Testis (tissue), 2 donors: ENCODE results near the gene SLC22A23.

Experiments
- POLR2A ChIP-seq: fragments of 450-650 bp; IDR thresholded peaks from one replicate; pipeline ENCODE4 v1.6.1; 2017; ENCODE audit warnings: antibody characterized with exemption, mild to moderate bottlenecking, moderate library complexity
- TF ChIP-seq, protein P1 (sequence below), 3 experiments: fragments of 450-650 bp in 2 of 3; fragments of 200-600 bp in 1 of 3; sonication (generic) in 1 of 3; IDR thresholded peaks; one replicate each; pipeline ENCODE4 v1.5.1; 2016 to 2019; ENCODE audit warnings: antibody characterized with exemption in 3 of 3, mild to moderate bottlenecking in 2 of 3, moderate library complexity in 1 of 3

DNA sequence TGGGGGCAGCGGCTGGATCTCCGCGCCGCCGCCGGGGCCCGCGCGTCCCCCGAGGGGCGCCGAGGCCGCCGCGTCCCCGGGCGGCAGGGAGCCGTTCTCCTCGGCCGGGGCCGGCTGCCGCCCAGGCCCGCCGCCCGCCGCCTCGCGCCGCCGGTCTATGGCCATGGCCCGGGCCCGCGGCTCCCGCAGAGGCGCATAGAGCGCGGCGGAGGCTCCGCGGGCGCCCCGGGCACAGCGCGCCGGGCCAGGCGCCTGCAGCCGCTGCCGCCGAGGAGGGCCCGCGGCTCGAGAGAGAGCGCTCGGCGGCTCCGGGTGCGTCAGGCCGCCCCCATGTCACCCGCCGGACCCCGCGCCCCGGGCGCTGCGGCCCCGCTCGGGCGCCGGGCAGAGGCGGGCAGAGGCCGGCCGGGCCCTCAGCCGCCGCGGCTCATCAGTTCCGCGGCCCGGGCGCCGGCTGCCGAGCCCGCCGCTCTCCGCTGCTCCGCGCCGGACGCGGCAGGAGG is 404 bp downstream of the SLC22A23 start:
- TF ChIP-seq POLR2A, result no peak
- TF ChIP-seq, protein P1, sequence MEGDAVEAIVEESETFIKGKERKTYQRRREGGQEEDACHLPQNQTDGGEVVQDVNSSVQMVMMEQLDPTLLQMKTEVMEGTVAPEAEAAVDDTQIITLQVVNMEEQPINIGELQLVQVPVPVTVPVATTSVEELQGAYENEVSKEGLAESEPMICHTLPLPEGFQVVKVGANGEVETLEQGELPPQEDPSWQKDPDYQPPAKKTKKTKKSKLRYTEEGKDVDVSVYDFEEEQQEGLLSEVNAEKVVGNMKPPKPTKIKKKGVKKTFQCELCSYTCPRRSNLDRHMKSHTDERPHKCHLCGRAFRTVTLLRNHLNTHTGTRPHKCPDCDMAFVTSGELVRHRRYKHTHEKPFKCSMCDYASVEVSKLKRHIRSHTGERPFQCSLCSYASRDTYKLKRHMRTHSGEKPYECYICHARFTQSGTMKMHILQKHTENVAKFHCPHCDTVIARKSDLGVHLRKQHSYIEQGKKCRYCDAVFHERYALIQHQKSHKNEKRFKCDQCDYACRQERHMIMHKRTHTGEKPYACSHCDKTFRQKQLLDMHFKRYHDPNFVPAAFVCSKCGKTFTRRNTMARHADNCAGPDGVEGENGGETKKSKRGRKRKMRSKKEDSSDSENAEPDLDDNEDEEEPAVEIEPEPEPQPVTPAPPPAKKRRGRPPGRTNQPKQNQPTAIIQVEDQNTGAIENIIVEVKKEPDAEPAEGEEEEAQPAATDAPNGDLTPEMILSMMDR (IDR thresholded peaks at IDR 0.05), result no peak
